Endothelial cell of umbilical vein (primary cell): ENCODE measurements around the gene ETS2. TPM values are rescaled to one million over a fixed set of nuclear protein-coding genes. Genes with fewer than 3 reads are reported as not detected.

Experiments
- BruUV-seq: library from RNA; stranded (reverse); fragments of 400-500 nt; replicated peaks from 2 replicates; lab custom pipeline; 2021; lab: Mats Ljungman, UMichigan
- CTCF ChIA-PET: fragments of 300-600, 350-600 bp; sonication (Branson Sonifier 250); formaldehyde crosslinking; loops from one replicate; lab custom pipeline; 2021; ENCODE audit warnings: antibody characterized with exemption, inconsistent platforms; lab: Charles Lee
- POLR2A ChIA-PET: fragments of 300-600, 350-600 bp; sonication (Branson Sonifier 250); formaldehyde crosslinking; loops from one replicate; lab custom pipeline; 2021; ENCODE audit warnings: antibody characterized with exemption, inconsistent platforms; lab: Charles Lee
- DNase-seq: peaks from one replicate; pipeline ENCODE4 v3.0.0-alpha.2; 2011; ENCODE audit warnings: low read depth, low spot score
- FAIRE-seq: peaks from 2 replicates; lab custom pipeline; 2011; peaks lifted over from hg19 to GRCh38; lab: Jason Lieb, UNC
- H2AFZ ChIP-seq: 2 replicates; pipeline ENCODE4 v1.6.0; 2012; ENCODE audit warnings: low read depth, low read length, control low read depth, inconsistent platforms
- H3K27ac ChIP-seq: 2 replicates; pipeline ENCODE4 v1.5.1; 2011; ENCODE audit warnings: low read depth, mild to moderate bottlenecking, control low read depth, low read length, moderate library complexity; ENCODE audit not compliant: insufficient read depth
- H3K27me3 ChIP-seq, 2 experiments: 2 replicates each; pipeline versions ENCODE4 v1.6.0 to v1.6.1; 2011; ENCODE audit warnings: low read length in 2 of 2, mixed read lengths in 1 of 2; ENCODE audit not compliant: control insufficient read depth in 2 of 2, insufficient read depth in 2 of 2
- H3K36me3 ChIP-seq, 2 experiments: 2 replicates in 1 of 2; 3 replicates in 1 of 2; pipeline ENCODE4 v1.5.1; 2011; ENCODE audit warnings: low read length in 2 of 2, mild to moderate bottlenecking in 1 of 2, moderate library complexity in 1 of 2; ENCODE audit not compliant: control insufficient read depth in 2 of 2, insufficient read depth in 2 of 2; ENCODE audit errors: extremely low read depth in 1 of 2
- H3K4me1 ChIP-seq: 3 replicates; pipeline ENCODE4 v1.5.1; 2011; ENCODE audit warnings: mild to moderate bottlenecking, low read length; ENCODE audit not compliant: control insufficient read depth, insufficient read depth; ENCODE audit errors: extremely low read depth
- H3K4me2 ChIP-seq: 2 replicates; pipeline ENCODE4 v1.6.1; 2011; ENCODE audit warnings: low read length, control low read depth, mixed read lengths; ENCODE audit not compliant: insufficient read depth
- H3K4me3 ChIP-seq, 3 experiments: fragments of 200-600 bp in 1 of 3; sonication (generic), shearing (Covaris generic) in 1 of 3; replicated peaks in 1 of 3; 2 replicates each; pipeline ENCODE4 v1.5.1; 2011 to 2016; ENCODE audit warnings: control low read depth in 3 of 3, low read length in 3 of 3, mild to moderate bottlenecking in 2 of 3, inconsistent platforms in 1 of 3, low read depth in 1 of 3, moderate library complexity in 1 of 3; ENCODE audit not compliant: insufficient read depth in 1 of 3
- H3K79me2 ChIP-seq: 2 replicates; pipeline ENCODE4 v1.6.0; 2012; ENCODE audit warnings: low read length, inconsistent platforms; ENCODE audit not compliant: control insufficient read depth, insufficient read depth
- H3K9ac ChIP-seq: replicated peaks from 2 replicates; pipeline ENCODE3; 2011; ENCODE audit warnings: low read length, control low read depth; ENCODE audit not compliant: insufficient read depth; ENCODE audit errors: extremely low read depth
- H3K9me1 ChIP-seq: replicated peaks from 3 replicates; pipeline ENCODE4 v1.6.0; 2011; ENCODE audit warnings: mild to moderate bottlenecking, low read length; ENCODE audit not compliant: control insufficient read depth, insufficient read depth; ENCODE audit errors: extremely low read depth
- H3K9me3 ChIP-seq: replicated peaks from 2 replicates; pipeline ENCODE4 v1.5.1; 2012; ENCODE audit warnings: low read length, inconsistent platforms; ENCODE audit not compliant: control insufficient read depth, insufficient read depth
- H4K20me1 ChIP-seq: replicated peaks from 2 replicates; pipeline ENCODE3; 2011; ENCODE audit warnings: mild to moderate bottlenecking, low read length; ENCODE audit not compliant: control insufficient read depth, insufficient read depth; ENCODE audit errors: extremely low read depth
- CTCF ChIP-seq, 2 donors: IDR thresholded peaks; 1 replicate in 1 of 2; 2 replicates in 1 of 2; pipeline ENCODE4 v1.5.1; 2011; ENCODE audit warnings: low read length in 2 of 2, mild to moderate bottlenecking in 2 of 2, moderate library complexity in 2 of 2, control low read depth in 1 of 2, inconsistent platforms in 1 of 2, low read depth in 1 of 2; ENCODE audit not compliant: insufficient read depth in 1 of 2; ENCODE audit errors: extremely low read depth in 1 of 2
- EZH2 ChIP-seq: IDR thresholded peaks from 2 replicates; pipeline ENCODE4 v1.6.1; 2012; ENCODE audit warnings: borderline replicate concordance, low read depth, mild to moderate bottlenecking, moderate library complexity, low read length, inconsistent platforms; ENCODE audit not compliant: severe bottlenecking
- FOS ChIP-seq: IDR thresholded peaks from 2 replicates; pipeline ENCODE4 v1.6.1; 2011; ENCODE audit warnings: mild to moderate bottlenecking, low read length, moderate library complexity, borderline replicate concordance; ENCODE audit not compliant: insufficient read depth
- GATA2 ChIP-seq: IDR thresholded peaks from 2 replicates; pipeline ENCODE4 v1.7.0; 2011; ENCODE audit warnings: low read depth, mild to moderate bottlenecking, moderate library complexity, mixed read lengths, low read length; ENCODE audit not compliant: insufficient read length, insufficient read depth
- JUN ChIP-seq: IDR thresholded peaks from 2 replicates; pipeline ENCODE4 v1.6.1; 2011; ENCODE audit warnings: borderline replicate concordance, low read depth; ENCODE audit not compliant: insufficient read length, insufficient read depth
- MAX ChIP-seq: IDR thresholded peaks from 2 replicates; pipeline ENCODE4 v1.6.1; 2011; ENCODE audit not compliant: insufficient read depth, insufficient read length
- MYC ChIP-seq: IDR thresholded peaks from one replicate; pipeline ENCODE4 v1.6.1; 2011; ENCODE audit warnings: mild to moderate bottlenecking, low read depth, low read length
- POLR2A ChIP-seq: IDR thresholded peaks from 2 replicates; pipeline ENCODE4 v1.6.1; 2012; ENCODE audit warnings: low read depth, mild to moderate bottlenecking, control low read depth, low read length
- POLR2AphosphoS5 ChIP-seq: IDR thresholded peaks from 2 replicates; pipeline ENCODE4 v1.6.1; 2012; ENCODE audit warnings: low read depth, mild to moderate bottlenecking, control low read depth, low read length, moderate library complexity; ENCODE audit not compliant: insufficient read depth
- dilution Hi-C: fragments of 300-500 bp; cut with MboI; formaldehyde crosslinking; loops from one replicate; pipeline ENCODE4 v1.15.0; 2019; ENCODE audit warnings: low sequenced_read_pairs; ENCODE audit not compliant: extremely low pct_ligation_motif_present
- intact Hi-C: fragments of 100-400 bp; cut with micrococcal nuclease; formaldehyde crosslinking; loops from one replicate; pipeline ENCODE4 v1.10.0; 2022
- polyA plus RNA-seq, 4 experiments: library from polyadenylated mRNA; depleted of rRNA in 3 of 4; stranded (reverse) in 3 of 4; unstranded in 1 of 4; fragments of >200 nt; gene quantifications; 2 replicates each; pipeline versions ENCODE4 v1.2.1 to v1.2.3, GENCODE V29; 2011 to 2012; ENCODE audit warnings: missing spikeins in 1 of 4
- total RNA-seq: library from RNA; stranded (reverse); gene quantifications from 2 replicates; pipeline ENCODE4 v1.2.3, GENCODE V29; 2021

The ETS2 gene
- total and polyA plus RNA-seq, 2 donors (not counting 3 experiments of a cell fraction or from before 2014, with no cell fraction given) = 16.3 to 54.5 TPM

GRCh38 chr21:38814126-38815059 is 8.7 kb downstream of the ETS2 start:
- ChIA-PET POLR2A (no interaction called here), CTCF (interaction anchor here (1.0 kb wide), 2 partner anchors 10 to 22 kb away, joined by 3 to 4 read pairs; no protein-coding TSS in a partner anchor)
- Histone ChIP-seq H3K9me3 (no peaks in the 10 kb centered on the region), H3K9ac (no peak overlapping the region), H3K4me3 (no peak overlapping the region), H3K4me1 (peaks cover 28% of the 10 kb centered on the region), H3K27me3 (no peaks in the 10 kb centered on the region), H2AFZ (no peak overlapping the region), H3K27ac (no peak overlapping the region), H4K20me1 (no peaks in the 10 kb centered on the region), H3K9me1 (no peaks in the 10 kb centered on the region), H3K36me3 (peaks cover 50 to 67% of the 10 kb centered on the region in 2 experiments), H3K79me2 (peaks cover 34% of the 10 kb centered on the region), H3K4me2 (no peak overlapping the region)
- dilution Hi-C loops = no loop called here
- DNase-seq (no peak), FAIRE-seq (no peak)
- no TSS peak for BruUV-seq
- intact Hi-C loops = no loop called here
- no peak for TF ChIP-seq FOS
- TF ChIP-seq EZH2 = no peak
- TF ChIP-seq POLR2A = no peak
- TF ChIP-seq MYC = no peak
- no peak for TF ChIP-seq GATA2
- no peak for TF ChIP-seq MAX
- no peak for TF ChIP-seq JUN
- TF ChIP-seq POLR2AphosphoS5 = no peak
- no peak for TF ChIP-seq CTCF (IDR thresholded peaks at IDR 0.05; ENCODE audit: extremely low read depth in 1 of 2, insufficient read depth in 1 of 2, low read depth in 1 of 2, low read length in 2 of 2)
